GM19324 (cell line): ENCODE results near the gene SNX27.

Experiments
- ATAC-seq: cut with Tn5 transposase; IDR thresholded peaks from one replicate; pipeline ENCODE4 v1.9.1; 2021; ENCODE audit warnings: mild to moderate bottlenecking, moderate library complexity; ENCODE audit not compliant: unreplicated experiment, low FRiP score

The SNX27 gene

GRCh38 chr1:151611832-151612500 lies at the start of gene SNX27:
Gene SNX27, plus strand, starts transcription at chr1:151612050. Its CDS starts 152 bp downstream, at chr1:151612202.
- peak; percentile 89 for ATAC-seq

DNA sequence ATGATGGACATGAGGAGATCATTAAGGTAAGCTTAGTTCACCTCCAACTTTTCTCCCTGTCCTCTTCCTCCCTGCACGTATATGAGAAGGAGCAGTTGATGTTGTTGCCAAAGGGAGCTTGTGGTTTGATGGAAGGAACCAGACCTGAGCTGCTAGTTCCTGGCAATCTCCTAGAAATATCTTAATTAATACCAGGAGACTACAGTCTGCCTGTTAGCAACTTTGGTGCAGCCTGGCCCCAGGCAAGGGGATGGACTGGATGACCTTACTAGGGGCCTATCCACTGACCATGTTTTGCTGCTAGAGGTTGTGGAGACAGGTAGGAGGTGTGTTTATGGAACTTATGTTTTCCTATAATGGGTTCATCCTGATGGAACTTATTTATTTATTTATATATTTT lies 49.2 kb upstream of the SNX27 start:
- no peak for ATAC-seq

GRCh38 chr1:151563376-151563775 lies 48.5 kb upstream of the SNX27 start:
- no peak for ATAC-seq

- ATAC-seq, result no peak
Measured at GRCh38 chr1:151565502-151566189, 46.2 kb upstream of the SNX27 start.

- ATAC-seq, result no peak
Measured at GRCh38 chr1:151568626-151569088, 43.2 kb upstream of the SNX27 start.

- no peak for ATAC-seq
Measured at GRCh38 chr1:151570819-151571218, 41.0 kb upstream of the SNX27 start.

GRCh38 chr1:151574575-151575529 lies 37.0 kb upstream of the SNX27 start:
- ATAC-seq, result no peak

- ATAC-seq, result no peak
Measured at GRCh38 chr1:151577173-151577572, 34.7 kb upstream of the SNX27 start.

- ATAC-seq, result no peak
Measured at GRCh38 chr1:151578941-151579340, 32.9 kb upstream of the SNX27 start.

- no peak for ATAC-seq
Measured at GRCh38 chr1:151579436-151580225, 32.2 kb upstream of the SNX27 start.

DNA sequence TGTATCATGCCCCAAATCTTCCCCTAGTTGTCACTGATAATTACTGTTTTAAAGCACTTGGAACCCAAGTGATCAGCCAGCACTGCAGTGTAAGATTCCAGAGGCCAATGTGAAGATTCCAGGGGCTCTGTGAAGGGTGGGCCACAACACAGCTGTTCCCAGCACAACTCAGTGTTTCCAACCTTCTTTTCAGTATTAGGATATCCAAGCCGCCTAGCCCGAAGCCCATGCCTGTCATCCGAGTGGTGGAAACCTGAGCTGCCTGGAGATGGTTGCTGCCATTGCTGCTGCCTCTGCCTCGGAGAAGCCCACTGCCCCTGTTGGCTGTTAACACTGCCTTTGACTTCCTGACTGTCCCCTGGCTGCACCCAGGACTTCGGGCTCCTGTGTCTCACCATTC lies 30.4 kb upstream of the SNX27 start:
- no peak for ATAC-seq

DNA sequence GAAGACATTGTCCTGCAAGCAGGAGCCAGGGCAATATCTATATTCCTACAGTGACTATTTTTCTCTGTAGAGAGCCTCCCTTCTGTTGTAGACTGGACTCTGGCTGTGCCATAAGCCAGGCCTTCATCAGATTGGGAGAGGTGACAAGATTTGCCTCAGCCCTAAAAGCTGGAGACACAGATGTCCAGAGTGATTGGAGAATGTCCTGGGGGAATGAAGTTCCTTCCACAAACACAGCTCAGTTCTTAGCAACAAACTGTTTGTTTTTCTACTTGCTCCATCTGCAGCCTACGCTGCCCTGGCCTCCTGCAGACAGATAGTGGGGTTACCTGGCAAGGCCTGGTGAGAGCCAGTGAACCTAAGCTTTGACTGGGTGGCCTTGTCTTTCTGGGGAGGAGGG lies 29.9 kb upstream of the SNX27 start:
- ATAC-seq, result no peak

DNA sequence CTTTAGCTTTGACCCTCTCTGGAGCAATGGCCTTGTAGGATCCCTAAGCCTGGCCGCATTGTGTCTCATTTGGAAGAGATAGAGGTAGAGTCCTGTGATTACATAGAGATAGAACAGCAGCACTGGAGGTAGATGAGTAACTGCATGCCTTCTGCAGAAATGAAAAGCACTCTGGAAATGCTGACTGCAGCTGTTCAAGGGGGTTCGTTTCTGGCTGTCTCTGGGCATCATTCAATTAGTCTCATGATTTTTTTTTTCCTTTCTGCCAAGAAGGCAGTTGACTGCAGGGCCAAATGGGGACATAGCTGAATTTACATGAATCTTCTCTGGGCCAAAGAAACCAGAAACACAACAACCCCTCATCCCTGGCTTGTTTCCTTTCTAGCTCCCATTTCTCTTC lies 28.1 kb upstream of the SNX27 start:
- no peak for ATAC-seq

GRCh38 chr1:151584278-151584677 lies 27.6 kb upstream of the SNX27 start:
- no peak for ATAC-seq

GRCh38 chr1:151584780-151585179 lies 27.1 kb upstream of the SNX27 start:
- no peak for ATAC-seq

DNA sequence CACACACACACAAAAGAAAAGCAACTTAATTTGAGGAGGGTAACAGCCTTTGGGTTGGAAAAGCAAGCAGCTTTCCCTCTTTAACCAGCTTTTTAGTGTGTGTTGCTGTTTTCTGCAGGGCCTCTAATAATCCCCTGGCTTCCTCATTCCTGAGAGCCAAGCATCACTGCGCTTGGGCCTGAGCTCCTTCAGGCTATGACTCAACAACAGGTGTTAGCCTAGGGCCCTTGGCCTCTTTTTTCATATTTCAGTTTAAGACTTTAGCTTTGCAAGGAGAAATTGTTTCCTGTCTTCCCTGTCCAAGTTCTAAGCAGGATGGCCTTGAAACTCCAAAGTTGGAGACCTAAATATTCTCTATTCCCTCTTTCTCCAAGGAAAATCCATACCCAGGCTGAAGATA lies 26.2 kb upstream of the SNX27 start:
- ATAC-seq, result no peak

- no peak for ATAC-seq
Measured at GRCh38 chr1:151590961-151591360, 20.9 kb upstream of the SNX27 start.

GRCh38 chr1:151593730-151594129 lies 18.1 kb upstream of the SNX27 start:
- ATAC-seq, result no peak

GRCh38 chr1:151594143-151594625 lies 17.7 kb upstream of the SNX27 start:
- no peak for ATAC-seq
